ENCODE data around the gene LDB3.

Gene LDB3

GRCh38 chr10:86664341-86665217 lies 3.7 kb upstream of the LDB3 start:
- Histone ChIP-seq H3F3A (ENCODE audit: control insufficient read depth, insufficient read depth) (no peaks in the 10 kb centered on the region), H3K4me2 (ENCODE audit: low read length) (no peak overlapping the region), H3K79me2 (ENCODE audit: control insufficient read depth, low read length) (no peaks in the 10 kb centered on the region), H3K9me2 (replicated peaks; ENCODE audit: control insufficient read depth, low read length) (no peaks in the 10 kb centered on the region), H3K27me3 (ENCODE audit: control insufficient read depth, low read length) (no peaks in the 10 kb centered on the region), H3K4me1 (ENCODE audit: control insufficient read depth, low read length) (peaks cover 8% of the 10 kb centered on the region), H4K20me1 (ENCODE audit: control insufficient read depth, insufficient read depth, low read depth, low read length) (no peaks in the 10 kb centered on the region), H3K36me3 (ENCODE audit: control insufficient read depth, low read length) (no peaks in the 10 kb centered on the region), H3K9me3 (ENCODE audit: control insufficient read depth, insufficient read depth, low read length) (no peaks in the 10 kb centered on the region), H3K27ac (ENCODE audit: low read depth, low read length) (no peak overlapping the region), H3K4me3 (ENCODE audit: low read length) (no peak overlapping the region)
- TF ChIP-seq, protein P1, sequence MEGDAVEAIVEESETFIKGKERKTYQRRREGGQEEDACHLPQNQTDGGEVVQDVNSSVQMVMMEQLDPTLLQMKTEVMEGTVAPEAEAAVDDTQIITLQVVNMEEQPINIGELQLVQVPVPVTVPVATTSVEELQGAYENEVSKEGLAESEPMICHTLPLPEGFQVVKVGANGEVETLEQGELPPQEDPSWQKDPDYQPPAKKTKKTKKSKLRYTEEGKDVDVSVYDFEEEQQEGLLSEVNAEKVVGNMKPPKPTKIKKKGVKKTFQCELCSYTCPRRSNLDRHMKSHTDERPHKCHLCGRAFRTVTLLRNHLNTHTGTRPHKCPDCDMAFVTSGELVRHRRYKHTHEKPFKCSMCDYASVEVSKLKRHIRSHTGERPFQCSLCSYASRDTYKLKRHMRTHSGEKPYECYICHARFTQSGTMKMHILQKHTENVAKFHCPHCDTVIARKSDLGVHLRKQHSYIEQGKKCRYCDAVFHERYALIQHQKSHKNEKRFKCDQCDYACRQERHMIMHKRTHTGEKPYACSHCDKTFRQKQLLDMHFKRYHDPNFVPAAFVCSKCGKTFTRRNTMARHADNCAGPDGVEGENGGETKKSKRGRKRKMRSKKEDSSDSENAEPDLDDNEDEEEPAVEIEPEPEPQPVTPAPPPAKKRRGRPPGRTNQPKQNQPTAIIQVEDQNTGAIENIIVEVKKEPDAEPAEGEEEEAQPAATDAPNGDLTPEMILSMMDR (IDR thresholded peaks at IDR 0.05; ENCODE audit: low read depth, low read length, poor library complexity, severe bottlenecking): no peak
- TF ChIP-seq EZH2phosphoT487 (IDR thresholded peaks at IDR 0.05; ENCODE audit: borderline replicate concordance, low read length): no peak

GRCh38 chr10:86665218-86665607 lies 3.1 kb upstream of the LDB3 start:
- Histone ChIP-seq H3K36me3 (ENCODE audit: control insufficient read depth, low read length) (no peaks in the 10 kb centered on the region), H3K4me2 (ENCODE audit: low read length) (no peak overlapping the region), H3K27me3 (ENCODE audit: control insufficient read depth, low read length) (no peaks in the 10 kb centered on the region), H3K4me3 (ENCODE audit: low read length) (no peak overlapping the region), H3K9me2 (replicated peaks; ENCODE audit: control insufficient read depth, low read length) (no peaks in the 10 kb centered on the region), H3K9me3 (ENCODE audit: control insufficient read depth, insufficient read depth, low read length) (no peaks in the 10 kb centered on the region), H3K79me2 (ENCODE audit: control insufficient read depth, low read length) (no peaks in the 10 kb centered on the region), H3F3A (ENCODE audit: control insufficient read depth, insufficient read depth) (no peaks in the 10 kb centered on the region), H3K4me1 (ENCODE audit: control insufficient read depth, low read length) (peaks cover 8% of the 10 kb centered on the region), H3K27ac (ENCODE audit: low read depth, low read length) (no peak overlapping the region), H4K20me1 (ENCODE audit: control insufficient read depth, insufficient read depth, low read depth, low read length) (no peaks in the 10 kb centered on the region)
- TF ChIP-seq EZH2phosphoT487 (IDR thresholded peaks at IDR 0.05; ENCODE audit: borderline replicate concordance, low read length): no peak
- TF ChIP-seq, protein P1 (IDR thresholded peaks at IDR 0.05; ENCODE audit: low read depth, low read length, poor library complexity, severe bottlenecking): no peak

DNA sequence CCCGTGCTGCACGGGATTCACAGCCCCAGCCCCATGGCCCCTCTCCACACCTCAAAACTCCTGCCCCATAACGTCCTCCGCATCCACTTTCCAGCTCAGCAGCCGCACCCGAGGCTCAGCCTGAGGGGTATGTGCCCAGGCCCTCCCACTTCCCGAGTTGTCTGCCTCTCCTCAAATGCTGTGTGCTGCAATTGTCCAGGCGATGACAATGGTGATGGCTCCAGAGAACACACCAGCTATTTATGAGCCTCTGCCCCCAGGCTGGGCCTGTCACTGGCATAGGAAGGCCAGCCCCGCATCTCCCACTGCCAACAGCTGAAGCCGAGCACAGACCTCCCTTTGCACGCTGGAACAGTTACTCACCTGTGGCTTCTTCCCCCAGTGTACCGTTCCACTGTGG lies 2.4 kb upstream of the LDB3 start:
- no peaks in the 10 kb centered on the region for H3K36me3 ChIP-seq (ENCODE audit: control insufficient read depth, low read length)

More for the DNA sequence above, 2.4 kb upstream of the LDB3 start:
- Histone ChIP-seq H3K4me2 (ENCODE audit: low read length) (no peak overlapping the region), H3F3A (ENCODE audit: control insufficient read depth, insufficient read depth) (no peaks in the 10 kb centered on the region), H4K20me1 (ENCODE audit: control insufficient read depth, insufficient read depth, low read depth, low read length) (no peaks in the 10 kb centered on the region), H3K27me3 (ENCODE audit: control insufficient read depth, low read length) (no peaks in the 10 kb centered on the region), H3K9me3 (ENCODE audit: control insufficient read depth, insufficient read depth, low read length) (no peaks in the 10 kb centered on the region), H3K79me2 (ENCODE audit: control insufficient read depth, low read length) (no peaks in the 10 kb centered on the region), H3K27ac (ENCODE audit: low read depth, low read length) (no peak overlapping the region), H3K4me3 (ENCODE audit: low read length) (no peak overlapping the region), H3K4me1 (ENCODE audit: control insufficient read depth, low read length) (peaks cover 8% of the 10 kb centered on the region), H3K9me2 (replicated peaks; ENCODE audit: control insufficient read depth, low read length) (no peaks in the 10 kb centered on the region)
- no peak for TF ChIP-seq EZH2phosphoT487 (IDR thresholded peaks at IDR 0.05; ENCODE audit: borderline replicate concordance, low read length)
- TF ChIP-seq, protein P1 (IDR thresholded peaks at IDR 0.05; ENCODE audit: low read depth, low read length, poor library complexity, severe bottlenecking): no peak

Measured in DOHH2 (cell line).